GM12878 (cell line): ENCODE results near the gene PAIP1. TPM values are rescaled to one million over a fixed set of nuclear protein-coding genes. Genes with fewer than 3 reads are reported as not detected.
A peak's percentile ranks its signal among the peaks of the same experiment; 100 is the strongest.

Source experiments
- ATAC-seq: fragments of 200-7000 bp; cut with Tn5 transposase; 3 replicates; pipeline ENCODE4 v1.9.1; 2020; ENCODE audit warnings: mild to moderate bottlenecking, moderate library complexity
- BruUV-seq: library from RNA; stranded (reverse); fragments of 400-500 nt; replicated peaks from 2 replicates; lab custom pipeline; 2021; lab: Mats Ljungman, UMichigan
- CTCF ChIA-PET: fragments of 300-600 bp; sonication (Branson Sonifier 250); formaldehyde crosslinking; extraction: SDS; loops from one replicate; lab custom pipeline; 2021; ENCODE audit warnings: inconsistent platforms; lab: Yijun Ruan, JAX
- POLR2A ChIA-PET: fragments of 350-600 bp; formaldehyde crosslinking; extraction: SDS; loops from one replicate; lab custom pipeline; 2021; ENCODE audit warnings: inconsistent platforms; lab: Charles Lee
- RAD21 ChIA-PET: fragments of 300-600 bp; sonication (Branson Sonifier 250); formaldehyde crosslinking; loops from one replicate; lab custom pipeline; 2023; ENCODE audit warnings: antibody characterized with exemption; ENCODE audit not compliant: unreplicated experiment; lab: Charles Lee
- SMC1A ChIA-PET: fragments of 300-600 bp; sonication (Branson Sonifier 250); formaldehyde crosslinking; loops from one replicate; lab custom pipeline; 2023; ENCODE audit not compliant: unreplicated experiment, uncharacterized antibody; lab: Charles Lee
- DNase-seq: peaks from one replicate; pipeline ENCODE4 v3.0.0-alpha.2; 2011; ENCODE audit warnings: low read depth, low spot score
- FAIRE-seq: peaks from 3 replicates; lab custom pipeline; 2011; peaks lifted over from hg19 to GRCh38; lab: Jason Lieb, UNC
- H2AFZ ChIP-seq: 2 replicates; pipeline ENCODE4 v1.6.0; 2011; ENCODE audit warnings: low read depth, low read length, control low read depth; ENCODE audit not compliant: control insufficient read depth
- H3K27ac ChIP-seq: 2 replicates; pipeline ENCODE4 v1.5.1; 2011; ENCODE audit warnings: control low read depth; ENCODE audit not compliant: control insufficient read depth, insufficient read depth
- H3K27me3 ChIP-seq, 2 experiments: replicated peaks in 1 of 2; 2 replicates each; pipeline versions ENCODE4 v1.6.0 to v1.6.1; 2011; ENCODE audit warnings: low read length in 1 of 2; ENCODE audit not compliant: control insufficient read depth in 2 of 2, insufficient read depth in 2 of 2
- H3K36me3 ChIP-seq, 2 experiments: 2 replicates each; pipeline ENCODE4 v1.5.1; 2011; ENCODE audit warnings: low read length in 1 of 2; ENCODE audit not compliant: control insufficient read depth in 2 of 2, insufficient read depth in 2 of 2
- H3K4me1 ChIP-seq: 2 replicates; pipeline ENCODE4 v1.6.1; 2011; ENCODE audit warnings: mild to moderate bottlenecking, low read length, moderate library complexity, mixed read lengths; ENCODE audit not compliant: control insufficient read depth, insufficient read depth
- H3K4me2 ChIP-seq: 2 replicates; pipeline ENCODE4 v1.6.0; 2011; ENCODE audit warnings: control low read depth; ENCODE audit not compliant: control insufficient read depth, insufficient read depth
- H3K4me3 ChIP-seq: fragments of 200-600 bp; sonication (generic); 2 replicates; pipeline ENCODE4 v1.5.1; 2016
- H3K79me2 ChIP-seq: 2 replicates; pipeline ENCODE4 v1.6.0; 2011; ENCODE audit warnings: low read length; ENCODE audit not compliant: control insufficient read depth, insufficient read depth
- H3K9ac ChIP-seq: 2 replicates; pipeline ENCODE4 v1.8.0; 2011; ENCODE audit warnings: low read length, control low read depth, mixed read lengths; ENCODE audit not compliant: control insufficient read depth, insufficient read depth
- H3K9me3 ChIP-seq: replicated peaks from 3 replicates; pipeline ENCODE4 v1.5.1; 2011; ENCODE audit warnings: mild to moderate bottlenecking, low read length; ENCODE audit not compliant: control insufficient read depth, insufficient read depth
- H4K20me1 ChIP-seq: 2 replicates; pipeline ENCODE4 v1.6.0; 2011; ENCODE audit not compliant: control insufficient read depth, insufficient read depth
- BHLHE40 ChIP-seq, 2 experiments: fragments of 450-650 bp in 1 of 2; IDR thresholded peaks; 2 replicates each; pipeline ENCODE4 v1.6.1; 2011 to 2017; ENCODE audit warnings: low read depth in 2 of 2, borderline replicate concordance in 1 of 2, improper control_type of control experiment in 1 of 2, low read length in 1 of 2, mild to moderate bottlenecking in 1 of 2
- FOS ChIP-seq: IDR thresholded peaks from 3 replicates; pipeline ENCODE4 v1.6.1; 2011; ENCODE audit warnings: borderline replicate concordance; ENCODE audit not compliant: insufficient read length; ENCODE audit errors: extremely low read depth
- SUZ12 ChIP-seq: fragments of 200-600 bp; sonication (generic); IDR thresholded peaks from one replicate; pipeline ENCODE4 v1.6.1; 2018; ENCODE audit warnings: antibody characterized with exemption, mild to moderate bottlenecking; ENCODE audit not compliant: unreplicated experiment
- ZNF384 ChIP-seq: IDR thresholded peaks from 2 replicates; pipeline ENCODE4 v1.6.1; 2012; ENCODE audit warnings: low read depth, mild to moderate bottlenecking, low read length, improper control_type of control experiment, borderline replicate concordance
- in situ Hi-C: fragments of 300-500 bp; cut with MboI; formaldehyde crosslinking; loops from 9 replicates; pipeline ENCODE4 v1.14.3; 2018; ENCODE audit warnings: mixed read lengths
- intact Hi-C: fragments of 100-400 bp; cut with micrococcal nuclease; formaldehyde crosslinking; loops from one replicate; pipeline ENCODE4 v1.14.2; 2022; ENCODE audit not compliant: unreplicated experiment
- polyA plus RNA-seq, 11 experiments: library from polyadenylated mRNA; depleted of rRNA in 4 of 11; unstranded in 6 of 11; stranded (reverse) in 5 of 11; fragments of >200 nt; fragmentation: Nextera tagmentation in 4 of 11; fragmentation: Illumina TruSeq in 1 of 11; extraction: Ambion mirVana in 4 of 11; extraction: Trizol in 1 of 11; gene quantifications; 1 replicate in 1 of 11; 2 replicates in 10 of 11; pipeline versions ENCODE4 v1.2.1 to v1.2.3, GENCODE V29; 2011 to 2016; ENCODE audit warnings: inconsistent platforms in 2 of 11, missing spikeins in 2 of 11, low read depth in 1 of 11
- total RNA-seq, 4 experiments: library from RNA; depleted of rRNA in 3 of 4; stranded (reverse); fragments of >200 nt in 3 of 4; fragmentation: Illumina TruSeq in 1 of 4; extraction: Trizol in 1 of 4; gene quantifications; 2 replicates each; pipeline versions ENCODE4 v1.2.1 to v1.2.3, GENCODE V29; 2013 to 2021

Gene PAIP1
- total and polyA plus RNA-seq, 10 of the 15 experiments (the other 5 are each of a cell fraction or from before 2014, with no cell fraction given) = 37.4 to 90.9 (median 57.0) TPM

GRCh38 chr5:43547532-43547931, 9.3 kb downstream of the PAIP1 start (continued):
- no peak for TF ChIP-seq FOS

GRCh38 chr5:43543434-43543833, 13.4 kb downstream of the PAIP1 start:
- H3K27me3 ChIP-seq = no peaks in the 10 kb centered on the region
- ATAC-seq = peak; percentile 14; the same call in 1 of the 3 replicates
- FAIRE-seq = no peak
- no peak overlapping the region for H2AFZ ChIP-seq
- intact Hi-C loops = no loop called here
- no peak overlapping the region for H3K4me3 ChIP-seq
- TF ChIP-seq ZNF384 (peak; percentile 31; the same call in 1 of the 2 replicates), SUZ12 (no peak), BHLHE40 (IDR thresholded peaks at IDR 0.05; ENCODE audit: borderline replicate concordance in 1 of 2, low read depth in 2 of 2, low read length in 1 of 2) (no peak)
- DNase-seq = no peak
- H3K27ac ChIP-seq = no peak overlapping the region
- ChIA-PET SMC1A (interaction anchor here (1.0 to 4.5 kb wide), 3 partner anchors 11 to 61 kb away, joined by 3 to 27 read pairs (median 4); no protein-coding TSS in a partner anchor), RAD21 (interaction anchor here (2.6 kb wide), 1 partner anchor 12 kb away, joined by 10 read pairs; no protein-coding TSS in a partner anchor), CTCF (interaction anchor here (0.8 to 3.6 kb wide), 5 partner anchors 11 to 140 kb away, joined by 3 to 21 read pairs (median 5); no protein-coding TSS in a partner anchor), POLR2A (interaction anchor here (0.5 to 3.3 kb wide), 5 partner anchors 11 to 51 kb away, joined by 3 to 19 read pairs (median 3); no protein-coding TSS in a partner anchor)
- H3K9me3 ChIP-seq = no peaks in the 10 kb centered on the region
- no peak overlapping the region for H3K4me2 ChIP-seq
- H3K9ac ChIP-seq = no peak overlapping the region
- H3K4me1 ChIP-seq = no peaks in the 10 kb centered on the region
- no peaks in the 10 kb centered on the region for H4K20me1 ChIP-seq
- BruUV-seq = no TSS peak
- in situ Hi-C loops = no loop called here
- H3K79me2 ChIP-seq = no peaks in the 10 kb centered on the region; the same call in 1 of the 2 replicates
- H3K36me3 ChIP-seq = peaks cover 5 to 21% of the 10 kb centered on the region in 2 experiments
